NCI-H1105 treated with DMSO at 0.1 percent for 48 hours (cell line): ENCODE data around the gene PLPP3.

Source experiments
- DNase-seq: peaks from one replicate; lab custom pipeline; 2025; lab: John Stamatoyannopoulos, UW

The PLPP3 gene

GRCh38 chr1:56496821-56497772, 82.3 kb downstream of the PLPP3 start:
- DNase-seq, result peak; percentile 29

- no peak for DNase-seq
Observed at GRCh38 chr1:56496158-56496557, 83.2 kb downstream of the PLPP3 start.

- DNase-seq, result no peak
Observed at GRCh38 chr1:56495538-56495937, 83.8 kb downstream of the PLPP3 start.

GRCh38 chr1:56494306-56494705, 85.1 kb downstream of the PLPP3 start:
- no peak for DNase-seq

GRCh38 chr1:56493826-56494225, 85.5 kb downstream of the PLPP3 start:
- DNase-seq, result no peak

- DNase-seq, result no peak
Observed at GRCh38 chr1:56491441-56491840, 87.9 kb downstream of the PLPP3 start.

- no peak for DNase-seq
Observed at GRCh38 chr1:56490619-56491018, 88.7 kb downstream of the PLPP3 start.

- DNase-seq, result no peak
Observed at GRCh38 chr1:56489695-56490094, 89.7 kb downstream of the PLPP3 start.

- no peak for DNase-seq
Observed at GRCh38 chr1:56484695-56485094, 94.7 kb downstream of the PLPP3 start.

- no peak for DNase-seq
Observed at GRCh38 chr1:56483104-56483503, 96.3 kb downstream of the PLPP3 start.

GRCh38 chr1:56482486-56482885, 96.9 kb downstream of the PLPP3 start:
- DNase-seq, result no peak

GRCh38 chr1:56481140-56481694, 98.1 kb downstream of the PLPP3 start:
- DNase-seq, result no peak

- no peak for DNase-seq
Observed at GRCh38 chr1:56478734-56479133, 100.6 kb downstream of the PLPP3 start.

GRCh38 chr1:56477164-56478111, 101.9 kb downstream of the PLPP3 start:
- no peak for DNase-seq

GRCh38 chr1:56473582-56474270, 105.6 kb downstream of the PLPP3 start:
- no peak for DNase-seq

GRCh38 chr1:56472860-56473259, 106.5 kb downstream of the PLPP3 start:
- DNase-seq, result no peak

GRCh38 chr1:56469640-56470371, 109.6 kb downstream of the PLPP3 start:
- DNase-seq, result no peak

GRCh38 chr1:56468518-56468917, 110.8 kb downstream of the PLPP3 start:
- DNase-seq, result no peak

- DNase-seq, result no peak
Observed at GRCh38 chr1:56466538-56466937, 112.8 kb downstream of the PLPP3 start.

GRCh38 chr1:56464294-56464693, 115.1 kb downstream of the PLPP3 start:
- DNase-seq, result no peak

GRCh38 chr1:56463376-56463775, 116.0 kb downstream of the PLPP3 start:
- DNase-seq, result no peak
